ENCODE data around the gene RP9. TPM values are rescaled to one million over a fixed set of nuclear protein-coding genes. Genes with fewer than 3 reads are reported as not detected.

RP9 gene
- total RNA-seq, 1 donor from 2014 or later, result 17.8 TPM

DNA sequence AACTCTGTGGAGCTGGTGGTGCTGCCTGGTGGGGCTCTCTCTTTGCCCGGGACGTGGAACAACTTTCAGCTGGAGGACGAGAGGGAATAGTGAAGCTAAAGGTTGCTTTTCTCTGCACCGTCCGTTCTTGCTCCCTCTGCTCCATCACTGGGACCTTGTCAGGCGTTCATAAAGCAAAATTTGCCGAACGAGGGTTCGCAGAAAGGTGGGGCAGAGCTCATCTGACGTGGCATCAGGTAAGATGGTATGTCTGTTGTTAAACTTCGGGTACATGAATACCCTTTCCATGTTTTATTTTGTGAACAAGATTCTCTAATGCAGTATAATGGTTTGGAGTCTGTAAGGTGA is 20.6 kb upstream of the RP9 start:
- Histone ChIP-seq H3K79me2 (ENCODE audit: insufficient read depth, low read length) (peaks cover 2% of the 10 kb centered on the region), H3K4me1 (ENCODE audit: insufficient read depth, low read length) (peaks cover 6% of the 10 kb centered on the region), H3K9ac (ENCODE audit: low read length) (peak overlapping the region; percentile 81), H3K4me2 (ENCODE audit: low read length) (peak overlapping the region; percentile 89), H3K36me3 (ENCODE audit: insufficient read depth, low read length) (no peaks in the 10 kb centered on the region), H3K4me3 (ENCODE audit: insufficient read depth, low read depth, low read length) (peak overlapping the region; percentile 92), H3K9me3 (ENCODE audit: insufficient read depth, low read depth, low read length) (no peaks in the 10 kb centered on the region), H4K20me1 (ENCODE audit: insufficient read depth, low read length) (no peaks in the 10 kb centered on the region), H3K27me3 (ENCODE audit: insufficient read depth, low read length) (no peaks in the 10 kb centered on the region), H2AFZ (ENCODE audit: low read depth, low read length) (peak overlapping the region; percentile 98), H3K27ac (ENCODE audit: low read depth, low read length) (peak overlapping the region; percentile 78)
- Mint-ChIP-seq H3K27me3 (ENCODE audit: low read depth, unreplicated experiment) (no peaks in the 10 kb centered on the region), H3K4me3 (ENCODE audit: unreplicated experiment) (peak overlapping the region; percentile 99), H3K27ac (ENCODE audit: unreplicated experiment) (peak overlapping the region; percentile 72), H3K9me3 (ENCODE audit: unreplicated experiment) (no peaks in the 10 kb centered on the region), H3K4me1 (ENCODE audit: low read depth, unreplicated experiment) (peaks cover 1% of the 10 kb centered on the region), H3K36me3 (ENCODE audit: low read depth, unreplicated experiment) (no peaks in the 10 kb centered on the region)
- TF ChIP-seq EZH2 (IDR thresholded peaks at IDR 0.05; ENCODE audit: insufficient read depth, low read length), result no peak
- no peak for FAIRE-seq
- no peak for DNase-seq (ENCODE audit: low read depth)

- peak within 1 kb of the TSS; percentile 72 for H3K27ac Mint-ChIP-seq (ENCODE audit: unreplicated experiment)
- no peaks in the 10 kb centered on the region for H4K20me1 ChIP-seq (ENCODE audit: insufficient read depth, low read length)
- H3K27ac ChIP-seq (ENCODE audit: low read depth, low read length), result peak within 1 kb of the TSS; percentile 78
- H3K36me3 Mint-ChIP-seq (ENCODE audit: low read depth, unreplicated experiment), result no peaks in the 10 kb centered on the region
- peaks cover 1% of the 10 kb centered on the region for H3K4me1 Mint-ChIP-seq (ENCODE audit: low read depth, unreplicated experiment)
- no peaks in the 10 kb centered on the region for H3K36me3 ChIP-seq (ENCODE audit: insufficient read depth, low read length)
- H3K4me1 ChIP-seq (ENCODE audit: insufficient read depth, low read length), result peaks cover 6% of the 10 kb centered on the region
- no peaks in the 10 kb centered on the region for H3K27me3 ChIP-seq (ENCODE audit: insufficient read depth, low read length)
- no peaks in the 10 kb centered on the region for H3K9me3 Mint-ChIP-seq (ENCODE audit: unreplicated experiment)
- H3K4me2 ChIP-seq (ENCODE audit: low read length), result peak within 1 kb of the TSS; percentile 89
- H3K79me2 ChIP-seq (ENCODE audit: insufficient read depth, low read length), result peaks cover 2% of the 10 kb centered on the region
- peak within 1 kb of the TSS; percentile 99 for H3K4me3 Mint-ChIP-seq (ENCODE audit: unreplicated experiment)
- H3K9ac ChIP-seq (ENCODE audit: low read length), result peak within 1 kb of the TSS; percentile 81
- H3K27me3 Mint-ChIP-seq (ENCODE audit: low read depth, unreplicated experiment), result no peaks in the 10 kb centered on the region
- no peak for FAIRE-seq
- no peaks in the 10 kb centered on the region for H3K9me3 ChIP-seq (ENCODE audit: insufficient read depth, low read depth, low read length)
- peak within 1 kb of the TSS; percentile 92 for H3K4me3 ChIP-seq (ENCODE audit: insufficient read depth, low read depth, low read length)
- TF ChIP-seq EZH2 (IDR thresholded peaks at IDR 0.05; ENCODE audit: insufficient read depth, low read length), result no peak
- TF ChIP-seq, protein P1, sequence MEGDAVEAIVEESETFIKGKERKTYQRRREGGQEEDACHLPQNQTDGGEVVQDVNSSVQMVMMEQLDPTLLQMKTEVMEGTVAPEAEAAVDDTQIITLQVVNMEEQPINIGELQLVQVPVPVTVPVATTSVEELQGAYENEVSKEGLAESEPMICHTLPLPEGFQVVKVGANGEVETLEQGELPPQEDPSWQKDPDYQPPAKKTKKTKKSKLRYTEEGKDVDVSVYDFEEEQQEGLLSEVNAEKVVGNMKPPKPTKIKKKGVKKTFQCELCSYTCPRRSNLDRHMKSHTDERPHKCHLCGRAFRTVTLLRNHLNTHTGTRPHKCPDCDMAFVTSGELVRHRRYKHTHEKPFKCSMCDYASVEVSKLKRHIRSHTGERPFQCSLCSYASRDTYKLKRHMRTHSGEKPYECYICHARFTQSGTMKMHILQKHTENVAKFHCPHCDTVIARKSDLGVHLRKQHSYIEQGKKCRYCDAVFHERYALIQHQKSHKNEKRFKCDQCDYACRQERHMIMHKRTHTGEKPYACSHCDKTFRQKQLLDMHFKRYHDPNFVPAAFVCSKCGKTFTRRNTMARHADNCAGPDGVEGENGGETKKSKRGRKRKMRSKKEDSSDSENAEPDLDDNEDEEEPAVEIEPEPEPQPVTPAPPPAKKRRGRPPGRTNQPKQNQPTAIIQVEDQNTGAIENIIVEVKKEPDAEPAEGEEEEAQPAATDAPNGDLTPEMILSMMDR (IDR thresholded peaks at IDR 0.05; ENCODE audit: insufficient read depth, low read depth, low read length), result no peak
- H2AFZ ChIP-seq (ENCODE audit: low read depth, low read length), result peak within 1 kb of the TSS; percentile 98
- peak; percentile 90 for DNase-seq (ENCODE audit: low read depth)
These were observed 20.0 kb upstream of the RP9 start, which contains the start of gene BBS9 for GRCh38 chr7:33128990-33129805. TSS of gene BBS9 (plus strand) at chr7:33129564. CDS start at chr7:33146253, 16,689 bp downstream.

- no peak for TF ChIP-seq EZH2 (IDR thresholded peaks at IDR 0.05; ENCODE audit: insufficient read depth, low read length)
- TF ChIP-seq, protein P1 (IDR thresholded peaks at IDR 0.05; ENCODE audit: insufficient read depth, low read depth, low read length), result no peak
These were observed 19.4 kb upstream of the RP9 start for GRCh38 chr7:33128631-33128989.

More at GRCh38 chr7:33128631-33128989, 19.4 kb upstream of the RP9 start:
- H3K36me3 Mint-ChIP-seq (ENCODE audit: low read depth, unreplicated experiment), result no peaks in the 10 kb centered on the region
- peak overlapping the region; percentile 92 for H3K4me3 ChIP-seq (ENCODE audit: insufficient read depth, low read depth, low read length)
- no peak overlapping the region for H3K27ac Mint-ChIP-seq (ENCODE audit: unreplicated experiment)
- peak overlapping the region; percentile 78 for H3K27ac ChIP-seq (ENCODE audit: low read depth, low read length)
- H3K4me3 Mint-ChIP-seq (ENCODE audit: unreplicated experiment), result peak overlapping the region; percentile 99
- H3K4me2 ChIP-seq (ENCODE audit: low read length), result peak overlapping the region; percentile 89
- H3K27me3 Mint-ChIP-seq (ENCODE audit: low read depth, unreplicated experiment), result peaks cover 2% of the 10 kb centered on the region
- H3K79me2 ChIP-seq (ENCODE audit: insufficient read depth, low read length), result peaks cover 2% of the 10 kb centered on the region
- H2AFZ ChIP-seq (ENCODE audit: low read depth, low read length), result peak overlapping the region; percentile 98
- no peaks in the 10 kb centered on the region for H4K20me1 ChIP-seq (ENCODE audit: insufficient read depth, low read length)
- H3K9me3 Mint-ChIP-seq (ENCODE audit: unreplicated experiment), result no peaks in the 10 kb centered on the region
- H3K36me3 ChIP-seq (ENCODE audit: insufficient read depth, low read length), result no peaks in the 10 kb centered on the region
- H3K4me1 ChIP-seq (ENCODE audit: insufficient read depth, low read length), result peaks cover 6% of the 10 kb centered on the region
- H3K27me3 ChIP-seq (ENCODE audit: insufficient read depth, low read length), result no peaks in the 10 kb centered on the region
- peaks cover 1% of the 10 kb centered on the region for H3K4me1 Mint-ChIP-seq (ENCODE audit: low read depth, unreplicated experiment)
- H3K9ac ChIP-seq (ENCODE audit: low read length), result peak overlapping the region; percentile 81
- FAIRE-seq (no peak), DNase-seq (ENCODE audit: low read depth) (no peak)
- H3K9me3 ChIP-seq (ENCODE audit: insufficient read depth, low read depth, low read length), result no peaks in the 10 kb centered on the region
